ENCODE results near the gene LAD1.

Gene LAD1

GRCh38 chr1:201399018-201399351 is at the start of gene LAD1:
TSS of gene LAD1 (minus strand) at chr1:201399324. CDS start at chr1:201399306, 18 bp downstream.
- no peak for DNase-seq

- peak; percentile 76 for DNase-seq
Observed at GRCh38 chr1:201447903-201448871, 49.1 kb upstream of the LAD1 start.

- DNase-seq = no peak
Observed at GRCh38 chr1:201445310-201445709, 46.2 kb upstream of the LAD1 start.

- peak; percentile 71 for DNase-seq
Observed at GRCh38 chr1:201444792-201445191, 45.7 kb upstream of the LAD1 start.

- no peak for DNase-seq
Observed at GRCh38 chr1:201443747-201444146, 44.6 kb upstream of the LAD1 start.

- no peak for DNase-seq
Observed at GRCh38 chr1:201436969-201437368, 37.8 kb upstream of the LAD1 start.

GRCh38 chr1:201436393-201436792 is 37.3 kb upstream of the LAD1 start:
- no peak for DNase-seq

- DNase-seq = no peak
Observed at GRCh38 chr1:201434266-201434665, 35.1 kb upstream of the LAD1 start.

- DNase-seq = no peak
Observed at GRCh38 chr1:201433609-201434008, 34.5 kb upstream of the LAD1 start.

GRCh38 chr1:201430776-201431175 is 31.7 kb upstream of the LAD1 start:
- DNase-seq = no peak

- DNase-seq = no peak
Observed at GRCh38 chr1:201429736-201430501, 30.8 kb upstream of the LAD1 start.

GRCh38 chr1:201427963-201428362 is 28.8 kb upstream of the LAD1 start:
- peak; percentile 28 for DNase-seq

GRCh38 chr1:201426479-201427310 is 27.6 kb upstream of the LAD1 start:
- no peak for DNase-seq

GRCh38 chr1:201424146-201424545 is 25.0 kb upstream of the LAD1 start:
- no peak for DNase-seq

- DNase-seq = no peak
Observed at GRCh38 chr1:201423655-201424054, 24.5 kb upstream of the LAD1 start.

GRCh38 chr1:201422436-201423030 is 23.4 kb upstream of the LAD1 start:
- DNase-seq = no peak

- no peak for DNase-seq
Observed at GRCh38 chr1:201422026-201422425, 22.9 kb upstream of the LAD1 start.

- no peak for DNase-seq
Observed at GRCh38 chr1:201421041-201421440, 21.9 kb upstream of the LAD1 start.

GRCh38 chr1:201420608-201421002 is 21.5 kb upstream of the LAD1 start:
- no peak for DNase-seq

GRCh38 chr1:201419746-201420607 is 20.9 kb upstream of the LAD1 start:
- no peak for DNase-seq

GRCh38 chr1:201419256-201419655 is 20.1 kb upstream of the LAD1 start:
- DNase-seq = no peak

- no peak for DNase-seq
Observed at GRCh38 chr1:201418461-201418860, 19.3 kb upstream of the LAD1 start.
